Prostate gland (tissue), 2 donors: ENCODE measurements around the gene CER1. TPM values are rescaled to one million over a fixed set of nuclear protein-coding genes. Genes with fewer than 3 reads are reported as not detected.

Experiments
- DNase-seq: peaks from one replicate; pipeline ENCODE4 v3.0.0-alpha.2; 2019; ENCODE audit warnings: low spot score
- H3K27ac ChIP-seq, 2 donors: fragments of 200-600 bp; sonication (generic); 2 replicates each; pipeline ENCODE4 v1.5.1; 2017 to 2019
- H3K27me3 ChIP-seq: fragments of 200-600 bp; sonication (generic); replicated peaks from 2 replicates; pipeline ENCODE4 v1.5.1; 2019; ENCODE audit not compliant: insufficient read depth
- H3K36me3 ChIP-seq, 2 donors: fragments of 200-600 bp; sonication (generic); 1 replicate in 1 of 2; 2 replicates in 1 of 2; pipeline versions ENCODE4 v1.5.1 to v1.8.1; 2017 to 2019
- H3K4me1 ChIP-seq: fragments of 200-600 bp; sonication (generic); replicated peaks from 2 replicates; pipeline ENCODE4 v1.5.1; 2019
- H3K4me3 ChIP-seq, 2 donors: fragments of 200-600 bp; sonication (generic); 2 replicates each; pipeline ENCODE4 v1.5.1; 2017 to 2019
- H3K9me3 ChIP-seq: fragments of 200-600 bp; sonication (generic); 2 replicates; pipeline ENCODE4 v1.5.1; 2017
- POLR2A ChIP-seq: fragments of 450-650 bp; IDR thresholded peaks from one replicate; pipeline ENCODE4 v1.6.1; 2016; ENCODE audit warnings: antibody characterized with exemption, mild to moderate bottlenecking
- POLR2AphosphoS5 ChIP-seq: sonication (generic); formaldehyde crosslinking; IDR thresholded peaks from one replicate; pipeline ENCODE4 v1.6.1; 2017; ENCODE audit warnings: antibody characterized with exemption
- WGBS: methylation state at CpG from one replicate; pipeline ENCODE4 v1.1.5; 2018; 5-methylcytosine and 5-hydroxymethylcytosine counted together
- intact Hi-C: fragments of 100-400 bp; cut with DNase I; formaldehyde crosslinking; loops from one replicate; pipeline ENCODE4 v1.14.2; 2022
- total RNA-seq, 2 donors: library from RNA; depleted of rRNA; stranded (reverse); fragments of >200 nt; gene quantifications; one replicate each; pipeline ENCODE4 v1.1.0, GENCODE V29; 2016
- TF ChIP-seq, protein P1 (sequence below), 4 experiments: fragments of 200-600 bp in 2 of 4; fragments of 450-650 bp in 2 of 4; sonication (generic) in 2 of 4; IDR thresholded peaks; 1 replicate in 3 of 4; 2 replicates in 1 of 4; pipeline ENCODE4 v1.5.1; 2016 to 2019; ENCODE audit warnings: antibody characterized with exemption in 4 of 4, mild to moderate bottlenecking in 2 of 4, moderate library complexity in 2 of 4

The CER1 gene
- total RNA-seq, 2 donors from 2014 or later: not detected

DNA sequence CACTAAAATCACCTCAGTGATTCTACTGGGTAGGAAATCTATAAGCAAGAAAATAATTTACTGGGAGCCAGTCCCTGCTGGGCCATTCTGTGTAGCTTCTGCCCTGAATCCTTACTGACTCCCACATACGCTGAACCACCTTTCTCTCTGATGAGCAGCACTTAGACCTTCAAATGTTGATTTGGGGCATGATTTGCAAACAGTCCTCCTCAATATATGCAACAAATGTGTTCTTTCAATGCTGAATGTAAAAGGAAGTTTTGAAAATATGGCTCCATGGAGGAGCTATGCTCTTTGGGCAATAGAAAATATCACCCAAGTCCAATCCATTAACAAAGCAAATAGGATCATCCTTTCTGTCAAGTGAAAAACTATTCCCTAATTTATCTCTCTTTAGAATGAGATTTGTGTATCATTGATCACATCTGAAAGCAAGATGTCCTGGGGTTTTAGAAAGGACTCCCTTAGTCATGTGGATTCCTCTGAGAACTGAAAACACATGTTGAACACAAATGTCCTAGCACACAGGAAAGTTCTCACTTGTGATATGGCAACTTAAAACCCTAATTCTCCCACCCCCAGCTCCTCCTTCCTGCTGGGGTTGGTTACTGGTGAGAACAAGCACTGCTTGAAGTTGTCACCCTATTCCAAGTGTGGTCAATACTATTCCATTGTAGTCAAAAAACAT, 8.9 kb upstream of the CER1 start:
- Histone ChIP-seq H3K27ac (no peak overlapping the region), H3K27me3 (no peaks in the 10 kb centered on the region), H3K36me3 (no peaks in the 10 kb centered on the region), H3K4me1 (no peaks in the 10 kb centered on the region), H3K4me3 (no peak overlapping the region), H3K9me3 (no peaks in the 10 kb centered on the region)
- no peak for DNase-seq
- intact Hi-C loops: no loop called here
- TF ChIP-seq, protein P1, sequence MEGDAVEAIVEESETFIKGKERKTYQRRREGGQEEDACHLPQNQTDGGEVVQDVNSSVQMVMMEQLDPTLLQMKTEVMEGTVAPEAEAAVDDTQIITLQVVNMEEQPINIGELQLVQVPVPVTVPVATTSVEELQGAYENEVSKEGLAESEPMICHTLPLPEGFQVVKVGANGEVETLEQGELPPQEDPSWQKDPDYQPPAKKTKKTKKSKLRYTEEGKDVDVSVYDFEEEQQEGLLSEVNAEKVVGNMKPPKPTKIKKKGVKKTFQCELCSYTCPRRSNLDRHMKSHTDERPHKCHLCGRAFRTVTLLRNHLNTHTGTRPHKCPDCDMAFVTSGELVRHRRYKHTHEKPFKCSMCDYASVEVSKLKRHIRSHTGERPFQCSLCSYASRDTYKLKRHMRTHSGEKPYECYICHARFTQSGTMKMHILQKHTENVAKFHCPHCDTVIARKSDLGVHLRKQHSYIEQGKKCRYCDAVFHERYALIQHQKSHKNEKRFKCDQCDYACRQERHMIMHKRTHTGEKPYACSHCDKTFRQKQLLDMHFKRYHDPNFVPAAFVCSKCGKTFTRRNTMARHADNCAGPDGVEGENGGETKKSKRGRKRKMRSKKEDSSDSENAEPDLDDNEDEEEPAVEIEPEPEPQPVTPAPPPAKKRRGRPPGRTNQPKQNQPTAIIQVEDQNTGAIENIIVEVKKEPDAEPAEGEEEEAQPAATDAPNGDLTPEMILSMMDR (IDR thresholded peaks at IDR 0.05): no peak
- no peak for TF ChIP-seq POLR2A
- 96% methylated on average over 1 of the region's 1 CpG for WGBS

DNA sequence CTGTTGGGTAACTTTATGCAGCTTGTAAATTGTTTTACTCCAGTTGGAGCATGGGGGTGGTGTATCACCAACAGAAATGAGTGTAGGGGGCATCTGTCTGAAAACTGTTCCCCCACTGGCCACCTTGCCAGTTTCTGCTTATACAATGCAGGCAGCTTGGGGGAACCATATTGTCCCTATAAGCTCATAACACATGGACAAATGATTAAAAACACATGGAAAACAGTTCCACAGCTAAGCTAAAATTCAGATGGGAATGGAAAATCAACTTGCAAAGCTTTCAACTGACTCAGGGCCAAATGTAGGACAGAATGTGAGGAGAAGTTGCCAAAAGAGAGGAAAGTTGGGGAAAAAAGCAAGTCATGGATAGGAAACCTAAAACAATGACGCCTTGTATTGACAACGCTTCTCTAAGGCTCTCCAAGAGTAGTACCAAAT, 7.9 kb upstream of the CER1 start:
- no peak overlapping the region for H3K27ac ChIP-seq
- TF ChIP-seq POLR2A (no peak), POLR2AphosphoS5 (no peak)
- TF ChIP-seq, protein P1 (IDR thresholded peaks at IDR 0.05): no peak
- H3K9me3 ChIP-seq: no peaks in the 10 kb centered on the region
- 86% methylated on average over 2 of the region's 2 CpGs for WGBS
- DNase-seq: no peak
- no peaks in the 10 kb centered on the region for H3K27me3 ChIP-seq
- no peaks in the 10 kb centered on the region for H3K4me1 ChIP-seq
- intact Hi-C loops: no loop called here
- H3K36me3 ChIP-seq: no peaks in the 10 kb centered on the region
- H3K4me3 ChIP-seq: no peak overlapping the region

DNA sequence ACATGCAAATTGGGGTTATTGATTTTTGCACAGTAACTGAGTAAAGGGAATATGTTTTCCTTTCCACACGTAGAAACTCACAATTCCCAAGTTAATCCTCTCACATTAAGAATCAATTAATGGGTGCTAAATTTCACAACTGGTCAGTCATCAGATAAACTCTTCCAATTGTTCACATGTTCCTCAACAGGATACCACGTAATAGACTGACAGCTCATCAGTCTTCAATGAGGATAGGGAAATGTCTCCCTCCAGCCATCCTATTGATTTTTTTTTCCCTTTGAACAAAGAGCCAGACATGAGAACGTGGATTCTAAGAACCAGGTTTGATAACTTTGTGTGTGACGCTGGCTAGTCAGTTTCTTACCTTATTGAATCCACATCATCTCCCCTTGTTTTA, 768 bp upstream of the CER1 start:
- Histone ChIP-seq H3K4me3 (no peak overlapping the region), H3K9me3 (no peaks in the 10 kb centered on the region), H3K4me1 (no peaks in the 10 kb centered on the region), H3K27me3 (no peaks in the 10 kb centered on the region), H3K36me3 (no peaks in the 10 kb centered on the region), H3K27ac (no peak overlapping the region)
- intact Hi-C loops: no loop called here
- DNase-seq: no peak
- TF ChIP-seq POLR2A: no peak
- TF ChIP-seq, protein P1 (IDR thresholded peaks at IDR 0.05): no peak
- no peak for TF ChIP-seq POLR2AphosphoS5
- WGBS: 75% methylated on average over 4 of the region's 4 CpGs

DNA sequence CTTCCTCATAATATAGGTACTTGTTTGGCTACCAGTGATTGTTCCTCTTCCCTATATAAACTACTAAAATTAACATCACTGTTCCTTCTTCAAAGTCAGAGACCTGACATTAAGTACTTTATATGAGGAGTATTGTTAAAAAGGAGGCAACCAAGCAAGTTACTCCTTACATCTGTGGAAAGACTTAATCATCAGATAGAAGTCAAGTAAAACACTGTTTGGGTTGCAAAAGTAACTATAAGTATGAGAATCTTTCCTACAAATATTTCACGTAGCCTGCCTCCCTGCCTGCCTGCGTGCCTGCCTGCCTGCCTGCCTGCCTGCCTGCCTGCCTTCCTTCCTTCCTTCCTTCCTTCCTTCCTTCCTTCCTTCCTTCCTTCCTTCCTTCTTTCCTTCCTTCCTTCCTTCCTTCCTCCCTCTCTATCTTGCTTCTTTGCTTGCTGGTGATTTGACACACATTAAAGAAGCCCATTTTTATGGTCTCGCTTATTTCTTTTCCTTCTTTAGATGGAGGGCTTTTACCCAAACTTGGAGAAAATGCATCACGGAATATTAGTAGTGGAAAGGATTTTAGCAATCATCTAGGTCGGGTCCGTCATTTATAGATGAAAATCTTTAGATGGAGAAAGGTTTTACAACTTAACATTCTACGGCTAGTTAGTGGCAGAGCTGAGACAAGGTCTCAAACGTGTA, 3.2 kb downstream of the CER1 start:
- H3K4me3 ChIP-seq: no peak overlapping the region
- WGBS: 61% methylated on average over 8 of the region's 8 CpGs
- H3K4me1 ChIP-seq: no peaks in the 10 kb centered on the region
- TF ChIP-seq, protein P1 (IDR thresholded peaks at IDR 0.05): no peak
- TF ChIP-seq POLR2AphosphoS5 (no peak), POLR2A (no peak)
- H3K9me3 ChIP-seq: no peaks in the 10 kb centered on the region
- H3K36me3 ChIP-seq: no peaks in the 10 kb centered on the region
- intact Hi-C loops: no loop called here
- no peaks in the 10 kb centered on the region for H3K27me3 ChIP-seq
- no peak overlapping the region for H3K27ac ChIP-seq
- no peak for DNase-seq

DNA sequence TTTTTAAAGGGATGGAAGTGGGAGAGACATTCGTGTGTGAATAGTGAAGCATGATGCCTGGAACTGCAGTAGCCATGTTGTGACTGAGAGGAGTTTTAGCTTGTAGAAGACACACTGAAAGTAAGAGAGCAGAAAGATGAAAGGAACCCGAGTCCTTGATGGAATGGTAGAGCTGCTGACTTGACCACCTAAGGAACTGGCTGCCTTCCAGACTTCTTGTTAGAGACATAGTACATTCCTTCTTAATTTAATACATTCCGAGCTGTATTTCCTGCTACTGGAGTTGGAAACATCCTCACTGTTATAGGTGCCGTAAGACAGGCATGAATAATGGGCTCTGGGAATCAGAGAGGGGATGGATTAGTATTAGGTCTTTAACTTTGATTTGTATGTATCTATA, 7.4 kb downstream of the CER1 start:
- H3K27ac ChIP-seq: no peak overlapping the region
- no peaks in the 10 kb centered on the region for H3K4me1 ChIP-seq
- no peak for DNase-seq
- TF ChIP-seq, protein P1 (IDR thresholded peaks at IDR 0.05): no peak
- no peaks in the 10 kb centered on the region for H3K9me3 ChIP-seq
- no peaks in the 10 kb centered on the region for H3K36me3 ChIP-seq
- H3K27me3 ChIP-seq: no peaks in the 10 kb centered on the region
- WGBS: 67% methylated on average over 4 of the region's 4 CpGs
- H3K4me3 ChIP-seq: no peak overlapping the region
- intact Hi-C loops: no loop called here
